NCI-H128 (cell line): ENCODE measurements around the gene KCNQ1.

Experiments used
- DNase-seq: peaks from one replicate; lab custom pipeline; 2025; ENCODE audit not compliant: unreplicated experiment; lab: John Stamatoyannopoulos, UW

Gene KCNQ1

DNA sequence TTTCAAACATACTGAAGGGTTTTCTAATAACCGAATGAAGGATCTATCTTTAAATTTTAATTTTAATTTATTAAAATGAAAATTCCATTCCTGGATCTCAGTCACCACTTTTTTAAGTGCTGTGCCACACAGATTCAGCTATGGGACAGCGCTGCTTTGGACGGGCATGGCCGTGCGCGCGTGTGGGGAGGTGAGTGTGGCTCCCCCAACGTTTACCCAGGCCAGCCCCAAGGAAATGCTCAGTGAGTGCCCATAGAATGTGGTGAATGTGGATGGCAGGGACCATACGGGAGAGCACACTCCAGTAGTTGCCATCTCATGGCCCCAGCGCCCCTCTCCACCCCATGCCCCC, 343.0 kb downstream of the KCNQ1 start:
- DNase-seq = no peak

GRCh38 chr11:2788168-2789071, 343.6 kb downstream of the KCNQ1 start:
- no peak for DNase-seq

GRCh38 chr11:2789331-2789730, 344.5 kb downstream of the KCNQ1 start:
- DNase-seq = no peak

GRCh38 chr11:2789791-2790567, 345.2 kb downstream of the KCNQ1 start:
- no peak for DNase-seq

DNA sequence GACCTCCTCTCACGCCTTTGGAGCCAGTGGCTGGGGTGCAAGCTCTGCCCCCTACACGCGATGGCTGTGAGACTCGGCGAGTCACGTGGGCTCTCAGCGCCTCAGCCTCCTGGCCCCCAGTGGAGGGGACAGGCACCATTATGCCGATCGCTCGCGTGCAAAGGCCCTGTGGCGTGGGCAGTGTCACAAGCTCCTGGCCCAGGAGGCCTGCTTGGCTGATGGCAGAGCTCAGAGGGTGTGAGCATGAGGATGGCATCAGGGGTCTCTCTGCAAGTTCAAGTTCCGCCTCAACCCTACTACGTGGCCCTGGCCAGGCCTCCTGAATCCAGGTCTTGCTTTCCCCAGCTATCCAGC, 345.7 kb downstream of the KCNQ1 start:
- DNase-seq = no peak

- no peak for DNase-seq
These were observed 346.3 kb downstream of the KCNQ1 start for GRCh38 chr11:2791139-2791520.

GRCh38 chr11:2791521-2792380, 346.9 kb downstream of the KCNQ1 start:
- DNase-seq = no peak

DNA sequence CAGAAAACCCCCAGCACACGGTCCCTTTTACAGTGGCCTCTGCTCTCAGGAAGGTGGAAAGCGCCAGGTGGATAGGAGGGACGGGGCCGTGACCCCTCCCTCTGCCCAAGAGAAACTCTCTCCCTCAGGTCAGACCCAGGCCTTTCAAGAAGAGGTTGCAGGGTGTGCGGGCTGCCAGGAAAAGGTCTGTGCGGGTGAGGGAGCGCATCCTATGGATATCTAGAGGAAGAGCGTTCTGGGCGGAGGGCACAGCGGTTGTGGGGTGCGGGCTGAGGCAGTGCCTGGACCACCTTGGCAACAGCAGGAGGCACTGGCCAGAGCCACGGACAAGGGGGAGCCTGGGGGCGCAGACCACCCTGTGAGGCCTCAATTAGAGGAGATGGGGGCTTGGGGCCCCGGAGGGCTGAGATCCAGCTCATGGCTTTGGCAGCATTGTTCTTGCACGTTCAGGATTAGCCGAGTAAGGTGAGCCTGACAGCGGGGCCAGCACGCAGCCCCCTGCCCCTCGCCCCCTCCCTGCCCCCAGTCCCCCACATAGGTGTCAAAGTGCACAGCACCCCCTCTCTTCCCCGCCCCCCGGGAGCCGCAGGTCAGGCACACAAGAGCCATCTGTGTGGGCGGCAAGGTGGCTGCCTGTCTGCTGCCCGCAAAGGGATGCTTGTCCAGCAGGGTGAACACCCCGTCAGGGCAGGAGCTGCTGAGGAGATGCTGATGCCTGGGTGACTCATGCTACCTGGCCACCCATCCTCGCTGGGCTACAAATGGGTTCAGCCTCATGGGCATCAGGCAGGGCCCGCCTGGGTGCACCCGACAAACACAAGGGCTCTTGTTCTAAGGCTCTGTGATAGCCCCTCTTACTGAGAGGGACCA, 347.8 kb downstream of the KCNQ1 start:
- no peak for DNase-seq

DNA sequence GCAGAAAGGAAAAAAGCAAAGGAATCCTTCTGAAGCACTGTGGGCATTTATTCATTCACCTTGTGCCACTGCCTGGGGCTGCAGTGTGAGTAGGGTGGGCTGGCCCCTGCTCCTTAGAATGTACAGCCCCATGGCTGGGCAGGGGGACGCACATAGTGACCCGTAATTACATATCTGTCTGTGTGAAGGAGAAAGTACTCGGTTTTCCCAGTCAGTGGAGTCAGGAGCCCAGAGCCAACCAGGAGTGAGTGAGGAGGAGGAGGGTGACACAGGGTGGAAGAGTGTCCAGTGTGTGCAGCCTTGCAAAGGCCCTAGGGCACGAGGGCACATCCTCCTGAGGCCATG, 348.9 kb downstream of the KCNQ1 start:
- no peak for DNase-seq

DNA sequence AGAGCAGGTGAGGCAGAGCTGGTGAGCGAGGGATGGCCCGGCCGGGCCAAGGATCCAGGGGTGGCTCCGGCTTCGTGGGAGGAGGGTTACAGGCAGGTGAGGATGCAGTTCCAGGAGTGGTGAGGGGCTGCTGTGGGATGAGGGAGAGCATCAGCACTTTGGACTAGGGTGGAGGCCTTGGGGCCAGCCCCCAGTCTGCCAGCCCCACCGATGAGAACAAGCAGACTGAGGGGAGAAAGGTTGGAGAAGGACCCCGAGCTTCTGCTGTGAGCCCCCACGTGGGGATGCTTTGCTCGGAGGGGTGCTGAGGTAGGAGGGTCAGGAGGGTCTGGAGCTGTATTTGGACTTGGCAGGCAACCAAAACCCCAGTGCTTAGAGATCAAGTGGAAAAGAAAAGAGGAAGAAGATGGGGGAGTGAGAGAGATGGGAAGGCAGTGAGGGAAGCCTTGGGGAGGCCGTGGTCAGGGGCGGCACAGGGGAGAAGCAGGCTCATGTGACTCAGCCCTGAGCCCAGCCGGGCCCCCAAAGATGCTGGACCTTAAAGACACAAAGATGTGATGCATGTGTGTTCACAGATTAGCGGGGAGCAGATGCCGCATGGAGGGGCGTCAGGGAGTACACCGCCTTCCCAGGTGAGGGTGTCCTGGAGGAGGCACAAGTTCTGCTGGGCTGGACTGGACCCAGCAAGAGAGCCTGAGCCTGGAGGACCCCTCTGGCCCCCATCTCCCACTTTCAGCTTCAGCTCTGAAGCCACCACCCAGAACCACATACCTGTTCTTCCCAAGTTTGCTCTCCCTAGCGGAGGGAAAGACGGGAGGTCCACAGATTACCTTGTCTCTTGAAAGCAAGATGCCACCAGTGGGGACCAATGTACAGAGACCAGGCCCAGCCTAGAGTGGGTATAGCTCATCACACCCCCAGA, 349.5 kb downstream of the KCNQ1 start:
- DNase-seq = no peak

GRCh38 chr11:2794968-2795322, 350.1 kb downstream of the KCNQ1 start:
- no peak for DNase-seq

DNA sequence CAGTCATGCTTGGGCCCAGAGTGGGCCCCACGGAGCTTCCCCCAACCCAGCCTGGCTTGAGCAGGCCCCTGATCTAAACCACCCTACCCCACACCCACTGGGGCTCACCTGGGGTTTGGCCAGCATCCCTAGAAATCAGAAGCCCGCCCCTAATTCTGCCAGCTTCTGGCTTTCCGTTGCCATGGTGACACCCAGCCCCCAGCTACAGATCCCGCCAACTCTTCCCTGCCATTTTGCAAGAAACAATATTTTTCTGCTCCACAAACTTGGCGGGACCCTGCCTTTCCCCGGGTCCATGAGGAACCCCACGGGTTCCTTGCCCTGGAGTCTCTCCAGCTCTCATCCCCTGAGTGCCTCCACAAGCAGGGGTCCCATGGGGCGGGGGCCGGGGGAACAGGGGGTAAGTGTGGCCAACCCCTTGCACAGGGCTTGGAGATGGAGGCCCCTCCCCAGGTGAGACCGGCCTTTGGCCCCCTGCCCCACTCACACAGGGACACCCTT, 350.7 kb downstream of the KCNQ1 start:
- no peak for DNase-seq

DNA sequence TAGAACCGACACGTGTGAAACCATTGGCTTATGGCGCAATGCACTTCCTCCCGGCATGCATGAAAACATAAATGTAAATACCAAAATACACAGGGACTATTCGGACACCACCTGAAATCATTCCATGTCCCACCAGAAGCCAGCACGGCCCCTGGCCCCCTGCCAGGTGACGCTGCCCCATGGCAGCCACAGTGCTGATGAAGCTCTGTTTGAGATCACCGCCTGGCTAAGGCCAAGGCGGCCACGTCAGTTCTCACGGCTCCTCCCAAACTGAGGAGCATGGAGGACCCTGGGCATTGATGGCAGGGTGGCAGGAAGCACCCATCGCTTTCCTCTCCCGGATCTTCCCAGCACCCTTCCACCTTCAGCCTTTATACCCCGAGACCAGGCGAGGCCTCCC, 351.3 kb downstream of the KCNQ1 start:
- no peak for DNase-seq

GRCh38 chr11:2796508-2797113, 351.8 kb downstream of the KCNQ1 start:
- DNase-seq = no peak

DNA sequence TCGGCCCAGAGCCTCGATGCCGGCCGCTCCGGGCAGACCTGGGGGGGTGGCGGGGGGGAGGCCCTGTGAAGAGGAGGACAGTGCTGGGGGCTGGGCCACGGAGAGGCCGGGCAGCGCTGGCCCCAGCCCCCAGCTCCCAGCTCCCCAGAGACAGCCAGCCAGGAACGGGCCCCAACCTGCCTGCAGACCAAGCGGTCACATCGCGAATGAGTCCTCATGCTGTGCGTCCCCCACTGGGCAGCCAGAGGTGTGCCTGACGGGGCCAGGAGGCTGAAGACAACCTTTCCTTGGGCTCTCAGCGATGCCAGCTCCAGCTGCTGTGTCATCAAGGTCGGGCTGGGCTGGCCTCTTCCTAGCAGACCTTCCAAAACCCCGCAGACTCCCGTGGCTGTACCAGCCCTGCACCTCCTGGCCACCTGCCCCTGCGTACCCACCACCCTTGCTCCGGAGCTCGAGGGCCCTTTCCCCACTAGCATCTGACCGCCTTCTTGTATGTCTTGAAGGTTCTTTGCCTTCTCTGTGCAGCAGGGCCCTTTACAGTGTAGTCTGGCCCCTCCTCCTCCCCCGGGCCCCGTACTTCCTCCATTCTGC, 352.4 kb downstream of the KCNQ1 start:
- DNase-seq = no peak

GRCh38 chr11:2797741-2798361, 353.0 kb downstream of the KCNQ1 start:
- DNase-seq = no peak

DNA sequence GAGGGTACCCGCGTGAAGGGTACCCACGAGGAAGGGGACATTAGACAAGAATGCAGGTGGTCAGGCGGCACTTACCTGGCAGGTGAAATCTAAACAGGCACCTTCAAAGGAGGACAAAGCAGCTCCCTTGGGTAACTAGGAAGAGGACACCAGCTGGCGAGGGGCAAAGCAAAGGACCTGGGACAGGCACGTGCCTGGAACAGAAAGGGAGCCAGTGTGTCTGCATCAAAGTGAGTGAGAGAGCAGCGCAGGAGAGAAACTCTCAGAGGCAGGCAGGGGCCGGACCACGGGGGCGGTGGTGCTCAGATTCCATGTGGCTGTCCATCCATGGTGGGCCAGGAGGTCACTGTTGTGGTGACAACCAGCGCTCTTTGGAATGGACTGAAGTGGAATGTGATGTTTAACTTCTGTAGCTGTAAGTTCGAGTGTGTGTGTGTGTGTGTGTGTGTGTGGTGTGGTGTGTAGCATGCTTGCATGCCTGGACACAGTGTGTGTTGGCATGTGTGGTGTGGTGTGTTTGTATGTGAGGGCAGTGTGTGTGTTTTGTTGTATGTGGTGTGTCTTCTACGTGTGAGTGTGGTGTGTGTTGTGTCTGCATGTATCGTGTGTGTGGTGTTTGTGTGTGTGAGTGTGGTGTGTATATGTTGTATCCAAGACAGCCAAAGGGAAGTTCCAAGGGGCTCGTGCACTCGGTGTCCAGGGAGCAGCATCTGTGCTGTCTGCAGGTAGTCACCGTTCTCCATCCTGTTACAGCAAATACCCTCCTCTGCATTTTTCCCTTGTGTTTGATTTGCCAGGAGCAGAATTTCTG, 354.3 kb downstream of the KCNQ1 start:
- no peak for DNase-seq
